ENCODE data around the gene OR2T6.
"Not testable (repeated sequence)": the region's sequence is repeated elsewhere in the genome, so short reads cannot be mapped to it uniquely, and the experiment has no call there.

OR2T6 gene

DNA sequence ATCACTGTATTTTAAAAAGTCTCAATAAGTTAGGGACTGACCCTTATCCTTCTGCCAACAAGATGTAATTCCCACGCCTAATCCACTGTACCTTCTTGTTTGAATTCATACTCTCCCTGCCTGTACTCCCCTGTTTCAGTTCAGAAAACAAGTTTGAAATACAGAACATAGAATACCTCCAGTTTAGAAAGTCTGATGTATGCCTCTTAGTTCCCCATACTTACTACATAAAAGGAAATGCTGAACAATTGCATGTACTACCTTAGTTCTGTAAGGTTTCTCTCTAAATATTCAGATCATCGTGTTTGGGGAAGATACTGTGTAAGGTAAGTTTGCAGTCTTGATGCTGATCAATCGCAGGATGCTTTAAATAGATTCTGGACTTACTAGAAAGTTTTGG, 60.8 kb downstream of the OR2T6 start:
- DNase-seq (ENCODE audit: low spot score); in situ Hi-C loops (cut with MboI; ENCODE audit: low pct_unique_long_range_greater_than_20kb, low sequenced_read_pairs, unreplicated experiment): not testable (repeated sequence)

DNA sequence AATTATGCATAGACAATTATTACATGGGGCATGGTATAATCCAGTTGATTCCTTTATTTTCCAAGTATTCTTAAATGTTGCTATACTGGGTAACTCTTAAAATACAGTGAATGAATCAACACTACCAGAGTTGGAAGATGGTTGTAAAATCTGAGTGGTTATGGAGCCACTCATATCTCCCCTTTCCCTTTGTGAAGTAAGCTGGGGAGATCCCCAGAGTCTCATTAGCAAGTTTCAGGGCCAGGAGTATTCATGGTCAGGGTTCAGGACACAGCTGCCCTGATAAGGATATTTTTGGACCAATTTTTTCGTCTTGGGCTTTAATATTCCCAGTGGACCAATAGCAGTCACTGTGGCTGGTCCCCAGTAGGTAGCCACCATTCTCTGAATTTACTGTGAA, 63.1 kb downstream of the OR2T6 start:
- DNase-seq (ENCODE audit: low spot score); in situ Hi-C loops (cut with MboI; ENCODE audit: low pct_unique_long_range_greater_than_20kb, low sequenced_read_pairs, unreplicated experiment): not testable (repeated sequence)

DNA sequence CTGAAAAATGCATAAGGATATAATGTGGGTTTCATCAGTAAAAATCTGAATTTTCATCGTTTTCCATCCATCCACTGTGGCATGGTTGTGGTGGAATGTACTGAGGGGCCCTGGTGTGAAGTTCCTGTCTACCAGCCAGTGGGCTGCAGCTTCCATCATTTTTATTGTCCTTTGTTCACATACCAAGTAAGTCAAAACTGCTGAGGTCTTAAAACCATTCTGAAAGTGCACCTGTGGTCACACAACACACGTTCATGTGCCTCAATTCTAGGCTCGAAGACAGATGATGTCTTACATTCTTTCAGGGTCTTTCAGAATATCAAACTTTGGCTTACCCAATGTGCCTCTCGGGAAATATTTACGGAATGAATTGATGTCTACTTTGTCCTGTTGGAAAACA, 63.7 kb downstream of the OR2T6 start:
- in situ Hi-C loops (cut with MboI; ENCODE audit: low pct_unique_long_range_greater_than_20kb, low sequenced_read_pairs, unreplicated experiment); DNase-seq (ENCODE audit: low spot score): not testable (repeated sequence)

All from GM13977 (cell line).